GM13976 (cell line): ENCODE results near the gene CFAP251.

Source experiments
- DNase-seq: peaks from one replicate; pipeline ENCODE4 v3.0.0; 2012; ENCODE audit warnings: low spot score
- CTCF ChIP-seq: IDR thresholded peaks from 2 replicates; pipeline ENCODE4 v1.5.1; 2012; ENCODE audit warnings: borderline replicate concordance, mild to moderate bottlenecking; ENCODE audit not compliant: insufficient read depth; ENCODE audit errors: extremely low read depth, missing control alignments, control extremely low read depth
- in situ Hi-C: fragments of 300-500 bp; cut with MboI; formaldehyde crosslinking; loops from one replicate; pipeline ENCODE4 v1.12.0; 2022; ENCODE audit warnings: low sequenced_read_pairs, mixed read lengths, inconsistent platforms; ENCODE audit not compliant: unreplicated experiment

Gene CFAP251

GRCh38 chr12:121974026-121974985 lies 55.9 kb downstream of the CFAP251 start:
- no peak for DNase-seq
- in situ Hi-C loops: no loop called here
- TF ChIP-seq CTCF: no peak

- in situ Hi-C loops: no loop called here
- no peak for DNase-seq
- no peak for TF ChIP-seq CTCF
Measured at GRCh38 chr12:121975021-121975420, 56.6 kb downstream of the CFAP251 start.

GRCh38 chr12:121976950-121977349 lies 58.6 kb downstream of the CFAP251 start:
- no peak for TF ChIP-seq CTCF
- in situ Hi-C loops: no loop called here
- no peak for DNase-seq

GRCh38 chr12:121980191-121980891 lies 61.9 kb downstream of the CFAP251 start:
- in situ Hi-C loops: no loop called here
- no peak for TF ChIP-seq CTCF
- DNase-seq: peak; percentile 60

GRCh38 chr12:121980892-121981272 lies 62.5 kb downstream of the CFAP251 start:
- in situ Hi-C loops: no loop called here
- TF ChIP-seq CTCF: no peak
- no peak for DNase-seq

- DNase-seq: no peak
- no peak for TF ChIP-seq CTCF
- in situ Hi-C loops: no loop called here
Measured at GRCh38 chr12:121981456-121981855, 63.1 kb downstream of the CFAP251 start.
